Testis (tissue), 3 donors: Measurements from ENCODE around the gene CTNNB1. TPM values are rescaled to one million over a fixed set of nuclear protein-coding genes. Genes with fewer than 3 reads are reported as not detected.

Experiments used
- DNase-seq: peaks from one replicate; pipeline ENCODE4 v3.0.0-alpha.2; 2019
- H3K27ac ChIP-seq, 2 donors: fragments of 200-600 bp; sonication (generic); one replicate each; pipeline ENCODE4 v1.5.1; 2019
- H3K27me3 ChIP-seq: fragments of 200-600 bp; sonication (generic); one replicate; pipeline ENCODE4 v1.5.1; 2019
- H3K36me3 ChIP-seq: fragments of 200-600 bp; sonication (generic); one replicate; pipeline ENCODE4 v1.5.1; 2017; ENCODE audit warnings: low read depth; ENCODE audit errors: missing control alignments
- H3K4me1 ChIP-seq: fragments of 200-600 bp; sonication (generic); one replicate; pipeline ENCODE4 v1.5.1; 2019
- H3K4me3 ChIP-seq, 2 donors: fragments of 200-600 bp; sonication (generic); one replicate each; pipeline ENCODE4 v1.5.1; 2017 to 2019
- H3K9me3 ChIP-seq: fragments of 200-600 bp; sonication (generic); one replicate; pipeline ENCODE4 v1.5.1; 2017
- CTCF ChIP-seq, 3 experiments: fragments of 450-650 bp in 2 of 3; fragments of 200-600 bp in 1 of 3; sonication (generic) in 1 of 3; IDR thresholded peaks; one replicate each; pipeline ENCODE4 v1.5.1; 2016 to 2019; ENCODE audit warnings: antibody characterized with exemption in 3 of 3, mild to moderate bottlenecking in 2 of 3, moderate library complexity in 1 of 3
- POLR2A ChIP-seq: fragments of 450-650 bp; IDR thresholded peaks from one replicate; pipeline ENCODE4 v1.6.1; 2017; ENCODE audit warnings: antibody characterized with exemption, mild to moderate bottlenecking, moderate library complexity
- WGBS, 2 donors: methylation state at CpG; one replicate each; pipeline ENCODE4 v1.1.5; 2018; 5-methylcytosine and 5-hydroxymethylcytosine counted together
- intact Hi-C: fragments of 100-400 bp; cut with DNase I; formaldehyde crosslinking; loops from one replicate; pipeline ENCODE4 v1.15.1; 2023; ENCODE audit warnings: low total_unique reads
- polyA plus RNA-seq: library from polyadenylated mRNA; stranded (reverse); fragments of 350-450 nt; fragmentation: Illumina TruSeq; extraction: RNeasy Lipid Tissue Mini Kit (QIAGEN cat#74804); gene quantifications from one replicate; pipeline ENCODE4 v1.2.3, GENCODE V29; 2014; ENCODE audit warnings: low read depth, low replicate concordance; ENCODE audit not compliant: insufficient read depth
- total RNA-seq, 2 donors: library from RNA; depleted of rRNA; stranded (reverse); fragments of >200 nt; gene quantifications; one replicate each; pipeline ENCODE4 v1.2.3, GENCODE V29; 2016

The CTNNB1 gene
- total and polyA plus RNA-seq, 3 donors from 2014 or later = 146 to 379 (median 293) TPM

DNA sequence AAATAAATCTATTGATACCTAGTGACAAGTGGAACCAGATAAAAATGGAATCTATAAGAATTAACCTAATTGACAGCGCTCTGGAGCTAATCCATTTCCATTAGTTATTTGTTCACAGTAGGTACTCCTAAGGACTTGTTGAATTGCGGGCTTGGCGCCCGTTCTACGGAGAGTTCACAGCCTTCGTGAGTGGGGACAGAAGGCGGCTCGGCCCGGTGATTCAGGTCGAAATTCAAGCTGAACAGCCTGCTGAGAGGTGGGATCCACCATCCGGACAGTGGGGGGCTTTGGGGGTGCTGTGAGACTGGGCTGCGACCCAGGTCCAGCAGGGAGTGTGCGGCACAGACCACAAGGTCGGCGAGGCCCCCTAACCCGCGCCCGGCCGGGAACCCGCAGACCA, 779 bp upstream of the CTNNB1 start:
- Histone ChIP-seq H3K4me1 (peaks cover 16% of the 10 kb centered on the region), H3K27me3 (no peaks in the 10 kb centered on the region), H3K9me3 (no peaks in the 10 kb centered on the region), H3K36me3 (no peaks in the 10 kb centered on the region), H3K4me3 (peak overlapping the region; percentile 97 to 98), H3K27ac (peak overlapping the region; percentile 98 to 99)
- intact Hi-C loops = no loop called here
- 6 to 15% methylated on average over 10 to 20 of the region's 20 CpGs for WGBS, 2 donors
- TF ChIP-seq POLR2A (no peak), CTCF (IDR thresholded peaks at IDR 0.05) (no peak)
- DNase-seq = peak; percentile 61

DNA sequence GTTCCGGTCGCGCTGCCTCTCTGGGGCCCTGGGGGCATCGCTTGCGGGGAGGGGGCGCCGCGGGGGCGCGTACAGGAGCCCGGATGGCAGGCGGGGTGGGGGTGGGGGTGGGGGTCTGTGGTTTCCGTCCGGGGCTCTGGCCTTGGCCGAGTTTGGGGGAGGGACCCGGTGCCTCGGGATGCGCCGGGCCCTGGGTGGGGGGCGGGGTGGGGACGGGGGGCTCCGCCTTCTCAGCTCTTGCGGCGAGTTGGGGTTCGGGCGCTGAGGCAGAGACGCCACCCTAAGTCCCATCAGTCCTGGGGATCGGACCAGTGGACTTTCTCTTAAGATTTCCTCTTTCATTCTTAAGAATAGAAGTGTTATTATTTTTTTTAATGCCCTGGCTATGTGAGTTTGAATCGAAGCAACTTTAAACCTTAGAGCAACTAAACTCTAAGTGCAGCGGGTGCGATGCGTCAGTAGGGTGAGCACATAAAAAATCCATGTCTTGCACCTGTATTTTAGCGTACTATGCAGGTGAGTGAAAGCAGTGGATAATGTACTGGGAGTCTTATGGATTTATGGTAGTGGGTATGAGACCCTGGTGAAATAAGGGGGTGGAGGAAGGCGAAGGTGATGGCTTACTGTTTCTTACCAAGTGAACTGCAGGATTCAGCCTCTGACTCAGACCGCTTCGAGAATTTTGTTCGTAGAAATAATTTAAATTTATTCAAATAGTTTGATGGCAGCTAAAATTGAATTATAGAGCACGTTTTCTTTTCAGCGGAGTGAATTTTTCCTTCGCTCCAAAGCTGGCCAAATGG, 762 bp downstream of the CTNNB1 start:
- Histone ChIP-seq H3K9me3 (no peaks in the 10 kb centered on the region), H3K27me3 (no peaks in the 10 kb centered on the region), H3K27ac (peak overlapping the region; percentile 98 to 99), H3K36me3 (no peaks in the 10 kb centered on the region), H3K4me1 (peaks cover 21% of the 10 kb centered on the region), H3K4me3 (peak overlapping the region; percentile 97 to 98)
- intact Hi-C loops = no loop called here
- DNase-seq = peak; percentile 57
- 1% methylated on average over 21 to 28 of the region's 40 CpGs for WGBS, 2 donors
- TF ChIP-seq POLR2A (no peak), CTCF (IDR thresholded peaks at IDR 0.05) (no peak)

- H3K4me3 ChIP-seq = peak overlapping the region; percentile 97 to 98
- peaks cover 25% of the 10 kb centered on the region for H3K4me1 ChIP-seq
- TF ChIP-seq POLR2A = no peak
- no peak for TF ChIP-seq CTCF (IDR thresholded peaks at IDR 0.05)
- WGBS, 2 donors = 0 to 1% methylated on average over 7 of the region's 7 CpGs
- peak overlapping the region; percentile 98 to 99 for H3K27ac ChIP-seq
- H3K27me3 ChIP-seq = no peaks in the 10 kb centered on the region
- H3K9me3 ChIP-seq = no peaks in the 10 kb centered on the region
- intact Hi-C loops = no loop called here
- no peaks in the 10 kb centered on the region for H3K36me3 ChIP-seq
- DNase-seq = peak; percentile 46
Observed at GRCh38 chr3:41200669-41201021, 1.3 kb downstream of the CTNNB1 start.

- WGBS, 2 donors = 22% methylated on average over 5 of the region's 5 CpGs
- peaks cover 39% of the 10 kb centered on the region for H3K4me1 ChIP-seq
- no peaks in the 10 kb centered on the region for H3K9me3 ChIP-seq
- no peak overlapping the region for H3K4me3 ChIP-seq
- no peak for DNase-seq
- no peaks in the 10 kb centered on the region for H3K36me3 ChIP-seq
- H3K27me3 ChIP-seq = no peaks in the 10 kb centered on the region
- H3K27ac ChIP-seq = peak overlapping the region in 1 of 2 donors; percentile 99
- intact Hi-C loops = no loop called here
- TF ChIP-seq POLR2A (no peak), CTCF (IDR thresholded peaks at IDR 0.05) (no peak)
Observed at GRCh38 chr3:41202075-41202833, 2.9 kb downstream of the CTNNB1 start.
